ENCODE results near the gene BCKDHA.

BCKDHA gene

DNA sequence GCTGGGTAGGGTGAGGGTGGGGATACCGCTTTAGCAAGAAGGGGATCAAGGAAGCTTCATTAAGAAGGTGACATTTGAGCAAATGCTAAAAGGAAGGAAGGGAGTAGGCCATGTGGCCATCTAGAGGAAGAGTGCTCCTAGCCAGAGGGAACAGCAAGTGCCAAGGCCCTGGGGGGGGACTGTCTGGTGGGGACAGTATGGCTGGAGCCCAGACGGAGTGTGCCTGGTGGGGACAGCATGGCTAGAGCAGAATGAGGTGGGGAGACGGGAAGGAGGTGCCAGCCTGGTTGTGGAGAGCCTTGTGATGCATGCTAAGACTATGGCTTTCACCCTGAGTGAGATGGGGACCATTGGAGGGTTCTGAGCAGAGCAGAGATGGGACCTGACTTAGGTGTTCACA is 41.8 kb upstream of the BCKDHA start:
- Histone ChIP-seq H3K27ac (ENCODE audit: low read depth, low read length) (no peak overlapping the region), H3K36me3 (ENCODE audit: insufficient read depth, low read length) (no peaks in the 10 kb centered on the region), H3K4me1 (ENCODE audit: control insufficient read depth, insufficient read depth, low read length, unreplicated experiment) (no peaks in the 10 kb centered on the region), H3K27me3 (ENCODE audit: insufficient read depth, low read length) (no peaks in the 10 kb centered on the region), H2AFZ (ENCODE audit: low read length, unreplicated experiment) (no peak overlapping the region), H3K79me2 (ENCODE audit: control insufficient read depth, insufficient read depth, low read length, unreplicated experiment) (peaks cover 23% of the 10 kb centered on the region), H3K4me3 (ENCODE audit: low read depth, low read length) (no peak overlapping the region)

GRCh38 chr19:41356984-41357739 is 40.5 kb upstream of the BCKDHA start:
- Histone ChIP-seq H3K79me2 (ENCODE audit: control insufficient read depth, insufficient read depth, low read length, unreplicated experiment) (peaks cover 12% of the 10 kb centered on the region), H3K27ac (ENCODE audit: low read depth, low read length) (no peak overlapping the region)

DNA sequence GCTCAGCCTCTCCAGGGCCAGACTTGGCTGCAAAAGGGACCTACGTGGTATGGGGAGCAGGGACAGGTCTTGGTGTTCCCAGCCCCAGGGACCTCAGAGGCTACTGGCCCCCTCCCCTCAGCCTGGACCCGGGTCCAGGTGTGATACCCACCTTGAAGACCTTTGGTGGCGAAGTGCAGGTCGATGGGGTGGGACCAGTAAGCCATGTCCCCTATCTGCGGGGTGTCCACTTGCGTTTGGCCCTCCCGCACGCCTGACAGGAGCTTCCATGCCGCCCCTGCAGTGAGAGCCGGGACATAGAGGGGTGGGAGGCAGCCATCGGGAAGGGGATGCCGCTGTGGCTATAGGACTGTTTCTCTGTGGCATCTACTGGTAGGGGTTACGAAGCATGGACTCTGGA is 39.9 kb upstream of the BCKDHA start:
- H3K4me1 ChIP-seq (ENCODE audit: control insufficient read depth, insufficient read depth, low read length, unreplicated experiment), result no peaks in the 10 kb centered on the region
- no peaks in the 10 kb centered on the region for H3K27me3 ChIP-seq (ENCODE audit: insufficient read depth, low read length)
- no peak overlapping the region for H2AFZ ChIP-seq (ENCODE audit: low read length, unreplicated experiment)
- no peaks in the 10 kb centered on the region for H3K36me3 ChIP-seq (ENCODE audit: insufficient read depth, low read length)
- H3K27ac ChIP-seq (ENCODE audit: low read depth, low read length), result no peak overlapping the region
- no peak overlapping the region for H3K4me3 ChIP-seq (ENCODE audit: low read depth, low read length)
- peaks cover 6% of the 10 kb centered on the region for H3K79me2 ChIP-seq (ENCODE audit: control insufficient read depth, insufficient read depth, low read length, unreplicated experiment)

More at GRCh38 chr19:41356984-41357739, 40.5 kb upstream of the BCKDHA start:
- no peak overlapping the region for H2AFZ ChIP-seq (ENCODE audit: low read length, unreplicated experiment)
- no peaks in the 10 kb centered on the region for H3K27me3 ChIP-seq (ENCODE audit: insufficient read depth, low read length)
- no peak overlapping the region for H3K4me3 ChIP-seq (ENCODE audit: low read depth, low read length)
- H3K4me1 ChIP-seq (ENCODE audit: control insufficient read depth, insufficient read depth, low read length, unreplicated experiment), result no peaks in the 10 kb centered on the region
- H3K36me3 ChIP-seq (ENCODE audit: insufficient read depth, low read length), result no peaks in the 10 kb centered on the region

DNA sequence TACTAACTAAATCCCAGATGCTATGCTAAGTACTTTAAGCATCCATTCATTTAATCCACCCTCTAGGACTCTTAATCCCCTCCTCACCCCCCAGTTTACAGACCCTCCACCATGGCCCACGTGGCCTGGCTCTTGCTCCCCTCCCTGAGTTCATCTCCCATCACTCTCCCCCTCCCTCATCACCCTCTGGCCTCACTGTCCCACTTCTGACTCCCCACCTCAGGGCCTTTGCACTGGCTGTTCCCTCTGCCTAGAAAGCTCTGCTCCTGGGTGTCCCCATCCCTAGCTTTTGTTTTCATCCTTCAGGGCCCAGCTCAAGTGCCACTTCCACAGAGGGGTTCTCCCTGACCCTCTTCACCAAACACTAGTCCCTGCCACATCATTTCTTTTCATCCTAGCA is 37.9 kb upstream of the BCKDHA start:
- Histone ChIP-seq H3K79me2 (ENCODE audit: control insufficient read depth, insufficient read depth, low read length, unreplicated experiment) (peaks cover 3% of the 10 kb centered on the region), H2AFZ (ENCODE audit: low read length, unreplicated experiment) (no peak overlapping the region), H3K4me1 (ENCODE audit: control insufficient read depth, insufficient read depth, low read length, unreplicated experiment) (peaks cover 2% of the 10 kb centered on the region), H3K27me3 (ENCODE audit: insufficient read depth, low read length) (no peaks in the 10 kb centered on the region), H3K36me3 (ENCODE audit: insufficient read depth, low read length) (no peaks in the 10 kb centered on the region), H3K27ac (ENCODE audit: low read depth, low read length) (no peak overlapping the region), H3K4me3 (ENCODE audit: low read depth, low read length) (no peak overlapping the region)

DNA sequence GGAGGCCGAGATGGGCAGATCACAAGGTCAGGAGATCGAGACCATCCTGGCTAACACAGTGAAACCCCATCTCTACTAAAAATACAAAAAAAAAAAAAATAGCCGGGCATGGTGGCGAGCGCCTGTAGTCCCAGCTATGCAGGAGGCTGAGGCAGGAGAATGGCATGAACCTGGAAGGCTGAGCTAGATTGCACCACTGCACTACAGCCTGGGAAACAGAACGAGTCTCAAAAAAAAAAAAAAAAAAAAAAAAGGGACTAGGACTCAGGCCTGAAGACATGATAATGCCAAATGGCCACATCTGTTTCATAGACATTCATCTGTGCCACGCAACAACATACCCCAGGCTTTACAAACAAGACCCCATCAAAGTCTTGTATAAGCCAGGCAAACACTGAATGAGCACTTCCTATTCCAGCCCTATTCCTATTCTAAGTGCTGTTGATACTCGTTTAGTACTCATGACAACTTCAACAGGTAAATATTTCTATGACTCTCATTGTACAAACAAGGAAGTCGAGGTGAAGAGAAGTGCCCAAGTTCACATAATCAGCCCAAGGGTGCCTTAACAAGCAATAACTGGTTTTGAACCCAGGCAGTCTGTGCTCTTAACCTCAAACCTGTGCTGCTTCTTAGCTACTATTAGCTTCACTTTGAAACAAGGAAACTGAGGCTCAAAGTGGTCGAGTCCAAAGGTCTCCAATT is 35.3 kb upstream of the BCKDHA start:
- H3K27me3 ChIP-seq (ENCODE audit: insufficient read depth, low read length), result no peaks in the 10 kb centered on the region
- peaks cover 10% of the 10 kb centered on the region for H3K79me2 ChIP-seq (ENCODE audit: control insufficient read depth, insufficient read depth, low read length, unreplicated experiment)
- H3K36me3 ChIP-seq (ENCODE audit: insufficient read depth, low read length), result no peaks in the 10 kb centered on the region
- no peak overlapping the region for H3K27ac ChIP-seq (ENCODE audit: low read depth, low read length)
- H3K4me1 ChIP-seq (ENCODE audit: control insufficient read depth, insufficient read depth, low read length, unreplicated experiment), result peaks cover 6% of the 10 kb centered on the region
- H3K4me3 ChIP-seq (ENCODE audit: low read depth, low read length), result no peak overlapping the region
- no peak overlapping the region for H2AFZ ChIP-seq (ENCODE audit: low read length, unreplicated experiment)

DNA sequence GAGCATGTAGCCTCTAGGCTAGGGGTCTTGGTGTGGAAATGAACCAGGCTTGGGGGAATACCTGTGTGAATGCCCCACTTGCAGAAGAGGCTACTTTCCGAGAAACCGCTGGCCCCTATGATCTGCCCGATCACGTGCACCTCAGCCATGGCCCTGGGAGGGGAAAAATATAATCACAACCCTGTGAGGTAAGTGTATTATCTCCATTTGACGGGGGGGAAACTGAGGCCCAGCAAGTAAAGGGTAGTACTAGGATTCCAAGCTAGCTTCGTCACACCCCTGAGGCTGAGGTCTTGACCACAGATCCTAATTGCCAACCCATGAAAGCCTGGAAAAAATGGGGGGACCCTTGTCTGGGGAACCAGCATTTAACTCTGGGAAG is 34.3 kb upstream of the BCKDHA start:
- no peaks in the 10 kb centered on the region for H3K36me3 ChIP-seq (ENCODE audit: insufficient read depth, low read length)
- H3K27me3 ChIP-seq (ENCODE audit: insufficient read depth, low read length), result no peaks in the 10 kb centered on the region
- 0 out of 2 replicates have a peak overlapping the region, but pooled peaks have one; percentile 98 for H3K27ac ChIP-seq (ENCODE audit: low read depth, low read length)
- H3K79me2 ChIP-seq (ENCODE audit: control insufficient read depth, insufficient read depth, low read length, unreplicated experiment), result peaks cover 10% of the 10 kb centered on the region
- peak overlapping the region; percentile 87 for H3K4me3 ChIP-seq (ENCODE audit: low read depth, low read length)
- H3K4me1 ChIP-seq (ENCODE audit: control insufficient read depth, insufficient read depth, low read length, unreplicated experiment), result peaks cover 13% of the 10 kb centered on the region
- H2AFZ ChIP-seq (ENCODE audit: low read length, unreplicated experiment), result no peak overlapping the region

DNA sequence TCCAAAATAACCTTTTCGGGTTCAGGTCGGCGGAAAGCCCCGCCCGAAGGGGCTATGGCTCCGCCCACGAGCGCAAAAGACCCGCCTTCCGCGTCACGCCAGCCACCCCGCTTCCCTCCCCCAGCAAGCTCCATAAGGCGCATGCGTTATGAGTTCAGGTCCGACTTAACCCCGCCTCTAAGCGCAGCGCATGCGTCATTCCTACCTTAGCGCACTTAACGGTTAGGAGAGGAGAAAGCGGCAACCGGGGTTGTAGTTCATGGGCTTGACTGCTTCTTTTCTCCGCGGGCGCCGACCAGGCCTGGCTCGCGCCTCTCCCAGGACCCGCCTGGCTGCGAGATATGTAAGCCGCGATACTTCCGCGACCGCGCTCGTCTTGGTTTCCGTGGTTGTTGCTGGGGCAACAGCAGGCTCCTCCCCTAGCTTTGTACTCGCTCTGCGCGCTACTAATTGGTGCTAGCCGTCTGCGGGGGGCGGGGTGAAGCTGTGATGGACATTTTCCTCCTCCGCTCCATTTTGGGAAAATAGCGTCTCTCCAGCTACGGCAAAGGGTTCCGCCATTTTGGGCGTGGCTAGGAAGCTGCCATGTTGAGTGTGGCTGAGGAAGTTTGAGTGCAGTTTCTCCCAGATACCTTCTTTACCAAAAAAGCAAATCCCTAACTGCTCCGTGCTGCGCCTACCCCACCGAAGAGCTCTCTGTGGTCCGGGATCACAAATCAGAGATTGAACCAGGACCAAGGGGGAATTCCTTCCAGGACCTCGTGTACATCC is 33.7 kb upstream of the BCKDHA start, which contains the start of gene B9D2:
B9D2 (minus strand) TSS at position 397 of the 771 bp plus-strand sequence. CDS start 630 bp downstream, outside the sequence.
- Histone ChIP-seq H3K36me3 (ENCODE audit: insufficient read depth, low read length) (no peaks in the 10 kb centered on the region), H3K4me3 (ENCODE audit: low read depth, low read length) (peak within 1 kb of the TSS; percentile 87), H2AFZ (ENCODE audit: low read length, unreplicated experiment) (peak within 1 kb of the TSS; percentile 67), H3K79me2 (ENCODE audit: control insufficient read depth, insufficient read depth, low read length, unreplicated experiment) (peaks cover 10% of the 10 kb centered on the region), H3K27ac (ENCODE audit: low read depth, low read length) (peak within 1 kb of the TSS; percentile 98), H3K4me1 (ENCODE audit: control insufficient read depth, insufficient read depth, low read length, unreplicated experiment) (peaks cover 13% of the 10 kb centered on the region), H3K27me3 (ENCODE audit: insufficient read depth, low read length) (no peaks in the 10 kb centered on the region)

- Histone ChIP-seq H2AFZ (ENCODE audit: low read length, unreplicated experiment) (peak overlapping the region; percentile 67), H3K79me2 (ENCODE audit: control insufficient read depth, insufficient read depth, low read length, unreplicated experiment) (peaks cover 10% of the 10 kb centered on the region), H3K27ac (ENCODE audit: low read depth, low read length) (peak overlapping the region; percentile 98), H3K27me3 (ENCODE audit: insufficient read depth, low read length) (no peaks in the 10 kb centered on the region), H3K4me1 (ENCODE audit: control insufficient read depth, insufficient read depth, low read length, unreplicated experiment) (peaks cover 13% of the 10 kb centered on the region), H3K4me3 (ENCODE audit: low read depth, low read length) (peak overlapping the region; percentile 87), H3K36me3 (ENCODE audit: insufficient read depth, low read length) (no peaks in the 10 kb centered on the region)
Measured at GRCh38 chr19:41364524-41365391, 32.9 kb upstream of the BCKDHA start.

- no peaks in the 10 kb centered on the region for H3K27me3 ChIP-seq (ENCODE audit: insufficient read depth, low read length)
- no peak overlapping the region for H3K27ac ChIP-seq (ENCODE audit: low read depth, low read length)
- no peaks in the 10 kb centered on the region for H3K36me3 ChIP-seq (ENCODE audit: insufficient read depth, low read length)
- H3K4me3 ChIP-seq (ENCODE audit: low read depth, low read length), result no peak overlapping the region
- peaks cover 10% of the 10 kb centered on the region for H3K79me2 ChIP-seq (ENCODE audit: control insufficient read depth, insufficient read depth, low read length, unreplicated experiment)
- H3K4me1 ChIP-seq (ENCODE audit: control insufficient read depth, insufficient read depth, low read length, unreplicated experiment), result peaks cover 13% of the 10 kb centered on the region
- H2AFZ ChIP-seq (ENCODE audit: low read length, unreplicated experiment), result no peak overlapping the region
Measured at GRCh38 chr19:41366089-41366488, 31.5 kb upstream of the BCKDHA start.

- Histone ChIP-seq H3K27ac (ENCODE audit: low read depth, low read length) (peak overlapping the region; percentile 86), H3K27me3 (ENCODE audit: insufficient read depth, low read length) (no peaks in the 10 kb centered on the region), H3K4me1 (ENCODE audit: control insufficient read depth, insufficient read depth, low read length, unreplicated experiment) (peaks cover 13% of the 10 kb centered on the region), H2AFZ (ENCODE audit: low read length, unreplicated experiment) (no peak overlapping the region), H3K4me3 (ENCODE audit: low read depth, low read length) (no peak overlapping the region), H3K36me3 (ENCODE audit: insufficient read depth, low read length) (no peaks in the 10 kb centered on the region), H3K79me2 (ENCODE audit: control insufficient read depth, insufficient read depth, low read length, unreplicated experiment) (peaks cover 10% of the 10 kb centered on the region)
Measured at GRCh38 chr19:41367848-41368301, 29.7 kb upstream of the BCKDHA start.
